NCI-H2107 treated with DMSO at 0.1 percent for 48 hours (cell line): Measurements from ENCODE around the gene VSTM2A.

Experiments used
- DNase-seq: peaks from one replicate; lab custom pipeline; 2025; ENCODE audit not compliant: unreplicated experiment; lab: John Stamatoyannopoulos, UW

Gene VSTM2A

GRCh38 chr7:54615537-54615936 lies 73.4 kb downstream of the VSTM2A start:
- no peak for DNase-seq
